ENCODE measurements around the gene INS.

INS gene

GRCh38 chr11:2171591-2172003 lies 10.6 kb upstream of the INS start, which contains the start of gene TH:
TSS of gene TH (minus strand) at chr11:2171815. CDS start at chr11:2171786, 29 bp downstream.
- TF ChIP-seq SPI1 (IDR thresholded peaks at IDR 0.05; ENCODE audit: borderline replicate concordance, low read depth), result no peak
- TF ChIP-seq REST (IDR thresholded peaks at IDR 0.05; ENCODE audit: insufficient replicate concordance, low read depth), result no peak
- no peak for TF ChIP-seq POLR2AphosphoS5 (IDR thresholded peaks at IDR 0.05; ENCODE audit: low read depth)
- TF ChIP-seq GABPA (IDR thresholded peaks at IDR 0.05; ENCODE audit: low read depth), result no peak
- no peak for TF ChIP-seq CTCF (IDR thresholded peaks at IDR 0.05; ENCODE audit: insufficient read depth, low read length)
- H3K4me3 ChIP-seq (replicated peaks; ENCODE audit: insufficient read depth, low read length), result no peak within 1 kb of the TSS
- H3K27ac ChIP-seq (replicated peaks), result no peak within 1 kb of the TSS
- peaks cover 32% of the 10 kb centered on the region for H3K27me3 ChIP-seq (ENCODE audit: insufficient read depth, poor library complexity, severe bottlenecking)
- no peak for DNase-seq (ENCODE audit: low read depth in 1 of 2, low spot score in 1 of 2)

- no peak overlapping the region for H3K27ac ChIP-seq (replicated peaks)
- no peak for DNase-seq (ENCODE audit: low read depth in 1 of 2, low spot score in 1 of 2)
- peaks cover 40% of the 10 kb centered on the region for H3K27me3 ChIP-seq (ENCODE audit: insufficient read depth, poor library complexity, severe bottlenecking)
Measured at GRCh38 chr11:2169626-2170570, 8.9 kb upstream of the INS start.

More at GRCh38 chr11:2169626-2170570, 8.9 kb upstream of the INS start:
- H3K4me3 ChIP-seq (replicated peaks; ENCODE audit: insufficient read depth, low read length), result no peak overlapping the region
- no peak for TF ChIP-seq POLR2AphosphoS5 (IDR thresholded peaks at IDR 0.05; ENCODE audit: low read depth)
- no peak for TF ChIP-seq REST (IDR thresholded peaks at IDR 0.05; ENCODE audit: insufficient replicate concordance, low read depth)
- TF ChIP-seq SPI1 (IDR thresholded peaks at IDR 0.05; ENCODE audit: borderline replicate concordance, low read depth), result no peak
- no peak for TF ChIP-seq GABPA (IDR thresholded peaks at IDR 0.05; ENCODE audit: low read depth)
- no peak for TF ChIP-seq CTCF (IDR thresholded peaks at IDR 0.05; ENCODE audit: insufficient read depth, low read length)
